GM21528 (cell line): ENCODE results near the gene MUC5B.

ENCODE experiments used
- ATAC-seq: cut with Tn5 transposase; IDR thresholded peaks from one replicate; pipeline ENCODE4 v1.9.1; 2021; ENCODE audit warnings: mild to moderate bottlenecking, moderate library complexity; ENCODE audit not compliant: unreplicated experiment, low FRiP score

Gene MUC5B

DNA sequence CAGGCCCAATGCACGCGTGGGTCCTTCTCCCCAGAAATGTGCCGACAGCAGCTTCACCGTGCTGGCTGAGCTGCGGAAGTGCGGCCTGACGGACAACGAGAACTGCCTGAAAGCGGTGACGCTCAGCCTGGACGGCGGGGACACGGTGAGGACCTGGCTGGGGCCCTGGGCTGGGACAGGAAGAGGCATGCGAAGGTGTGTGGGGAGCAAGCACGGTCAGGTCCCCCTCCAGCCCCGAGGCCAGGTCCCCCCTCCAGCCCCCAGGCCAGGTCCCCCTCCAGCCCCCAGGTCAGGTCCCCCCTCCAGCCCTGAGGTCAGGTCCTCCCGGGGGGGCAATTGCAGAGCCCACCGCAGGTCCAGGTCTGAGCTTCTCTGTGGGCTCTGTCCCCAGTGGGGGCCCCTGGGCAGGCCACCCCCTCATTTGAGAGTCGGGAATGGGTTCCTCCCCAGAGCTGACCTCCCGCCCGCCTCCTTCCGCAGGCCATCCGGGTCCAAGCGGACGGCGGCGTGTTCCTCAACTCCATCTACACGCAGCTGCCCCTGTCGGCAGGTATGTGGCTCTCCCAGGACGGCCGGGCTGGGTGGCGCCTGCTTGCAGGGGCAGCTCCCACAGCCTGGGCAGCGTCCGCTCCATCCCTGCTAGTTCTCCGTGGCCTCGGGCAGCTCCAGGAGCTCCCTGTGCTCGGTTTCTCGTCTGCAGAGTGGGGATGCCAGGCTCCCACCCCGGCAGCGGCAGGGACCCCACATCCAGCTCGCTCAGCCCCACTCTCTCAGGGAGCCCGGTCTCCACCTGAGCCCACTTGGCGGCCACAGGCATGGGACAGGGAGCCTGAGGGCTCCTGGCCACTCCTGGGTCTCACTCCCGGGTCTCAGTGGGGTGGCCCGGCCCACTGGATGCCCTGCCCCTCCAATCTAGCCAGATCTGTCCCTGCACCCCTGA, 7.9 kb downstream of the MUC5B start:
- no peak for ATAC-seq

DNA sequence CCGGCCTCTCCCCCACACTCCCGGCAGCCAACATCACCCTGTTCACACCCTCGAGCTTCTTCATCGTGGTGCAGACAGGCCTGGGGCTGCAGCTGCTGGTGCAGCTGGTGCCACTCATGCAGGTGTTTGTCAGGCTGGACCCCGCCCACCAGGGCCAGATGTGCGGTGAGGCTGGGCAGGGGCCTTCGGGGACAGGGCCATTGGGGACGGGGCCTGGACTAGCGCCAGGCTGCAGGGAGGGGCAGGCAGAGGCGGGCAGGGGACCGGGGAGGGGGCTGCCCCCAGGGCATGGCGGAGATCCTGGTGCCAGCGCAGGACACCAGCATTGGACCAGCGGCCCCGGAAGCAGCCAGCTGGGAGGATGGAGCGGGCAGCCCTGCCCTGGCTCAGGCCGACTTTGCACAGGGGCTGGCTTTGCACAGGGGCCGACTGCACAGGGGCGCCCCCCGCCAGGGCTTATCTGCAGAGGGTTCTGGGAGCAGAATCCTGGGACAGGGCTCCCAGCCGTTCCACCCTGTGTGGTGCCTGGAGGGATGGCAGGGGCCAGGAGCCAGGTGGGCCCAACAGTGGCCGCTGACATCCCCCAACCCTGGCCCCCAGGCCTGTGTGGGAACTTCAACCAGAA, 8.6 kb downstream of the MUC5B start:
- no peak for ATAC-seq

DNA sequence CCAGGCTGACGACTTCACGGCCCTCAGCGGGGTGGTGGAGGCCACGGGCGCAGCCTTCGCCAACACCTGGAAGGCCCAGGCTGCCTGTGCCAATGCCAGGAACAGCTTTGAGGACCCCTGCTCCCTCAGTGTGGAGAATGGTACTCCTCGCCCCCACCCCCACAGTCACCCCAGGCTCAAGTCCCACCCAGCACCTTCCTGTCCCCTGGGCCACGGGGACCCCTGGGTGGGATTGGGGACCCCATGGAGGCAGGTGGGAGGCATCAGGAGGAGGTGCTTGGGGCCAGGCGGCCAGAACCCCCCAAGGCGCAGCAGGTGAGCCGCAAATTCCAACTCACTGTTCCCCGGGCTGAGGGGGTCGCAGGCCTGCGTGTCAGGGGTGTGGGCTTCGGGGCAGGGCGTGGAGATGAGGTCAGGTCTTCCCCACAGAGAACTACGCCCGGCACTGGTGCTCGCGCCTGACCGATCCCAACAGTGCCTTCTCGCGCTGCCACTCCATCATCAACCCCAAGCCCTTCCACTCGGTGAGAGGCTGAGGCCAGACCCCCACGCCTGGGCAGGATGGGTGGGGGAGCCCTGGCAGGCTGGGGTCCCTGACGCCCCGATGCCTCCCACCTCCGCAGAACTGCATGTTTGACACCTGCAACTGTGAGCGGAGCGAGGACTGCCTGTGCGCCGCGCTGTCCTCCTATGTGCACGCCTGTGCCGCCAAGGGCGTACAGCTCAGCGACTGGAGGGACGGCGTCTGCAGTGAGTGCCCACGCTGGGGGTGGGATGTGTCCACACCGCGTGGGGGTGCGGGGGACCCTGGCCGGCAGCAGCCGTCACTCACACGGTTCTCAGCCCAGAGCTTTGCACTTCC, 9.4 kb downstream of the MUC5B start:
- no peak for ATAC-seq

DNA sequence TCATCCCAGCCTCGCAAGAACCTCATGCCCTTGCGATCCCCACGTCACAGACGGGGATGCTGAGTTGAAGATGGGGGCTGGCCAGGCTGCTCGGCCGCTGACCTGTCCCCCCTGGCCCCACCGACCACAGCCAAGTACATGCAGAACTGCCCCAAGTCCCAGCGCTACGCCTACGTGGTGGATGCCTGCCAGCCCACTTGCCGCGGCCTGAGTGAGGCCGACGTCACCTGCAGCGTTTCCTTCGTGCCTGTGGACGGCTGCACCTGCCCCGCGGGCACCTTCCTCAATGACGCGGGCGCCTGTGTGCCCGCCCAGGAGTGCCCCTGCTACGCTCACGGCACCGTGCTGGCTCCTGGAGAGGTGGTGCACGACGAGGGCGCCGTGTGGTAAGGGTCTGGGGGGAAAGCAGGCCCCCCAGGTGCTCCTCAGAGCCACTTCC, 10.0 kb downstream of the MUC5B start:
- no peak for ATAC-seq

DNA sequence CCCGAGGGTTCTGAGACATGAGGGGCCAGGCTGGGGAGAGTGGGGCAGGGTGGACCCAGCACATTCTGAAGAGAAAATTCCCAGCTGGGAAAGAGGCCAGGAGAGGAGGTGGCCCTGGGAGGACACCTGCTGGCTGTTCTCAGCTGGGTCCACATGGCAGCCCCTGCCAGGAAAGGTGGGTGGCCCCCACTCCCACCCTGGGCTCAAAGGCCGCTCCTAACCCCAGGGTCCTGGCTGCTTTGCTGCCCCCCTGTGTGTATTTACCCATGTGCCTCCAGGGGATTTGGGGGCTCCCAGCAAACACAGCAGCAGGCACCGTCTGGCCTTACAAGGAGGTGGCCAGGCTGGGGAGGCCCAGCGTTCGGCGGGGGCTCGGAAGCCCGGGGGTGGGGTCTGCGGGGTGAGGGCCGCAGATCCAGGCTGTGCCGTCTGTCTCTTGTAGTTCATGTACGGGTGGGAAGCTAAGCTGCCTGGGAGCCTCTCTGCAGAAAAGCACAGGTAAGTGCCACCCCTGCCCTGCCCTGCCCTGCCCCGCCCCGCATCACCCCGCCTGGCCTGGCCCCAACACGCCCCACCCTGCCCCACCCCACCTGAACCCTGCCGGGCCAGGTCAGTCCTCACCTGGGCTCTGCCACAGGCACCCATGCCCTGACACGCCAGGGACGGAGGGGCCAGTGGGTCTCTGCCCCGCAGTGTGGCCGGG, 10.6 kb downstream of the MUC5B start:
- ATAC-seq = no peak

DNA sequence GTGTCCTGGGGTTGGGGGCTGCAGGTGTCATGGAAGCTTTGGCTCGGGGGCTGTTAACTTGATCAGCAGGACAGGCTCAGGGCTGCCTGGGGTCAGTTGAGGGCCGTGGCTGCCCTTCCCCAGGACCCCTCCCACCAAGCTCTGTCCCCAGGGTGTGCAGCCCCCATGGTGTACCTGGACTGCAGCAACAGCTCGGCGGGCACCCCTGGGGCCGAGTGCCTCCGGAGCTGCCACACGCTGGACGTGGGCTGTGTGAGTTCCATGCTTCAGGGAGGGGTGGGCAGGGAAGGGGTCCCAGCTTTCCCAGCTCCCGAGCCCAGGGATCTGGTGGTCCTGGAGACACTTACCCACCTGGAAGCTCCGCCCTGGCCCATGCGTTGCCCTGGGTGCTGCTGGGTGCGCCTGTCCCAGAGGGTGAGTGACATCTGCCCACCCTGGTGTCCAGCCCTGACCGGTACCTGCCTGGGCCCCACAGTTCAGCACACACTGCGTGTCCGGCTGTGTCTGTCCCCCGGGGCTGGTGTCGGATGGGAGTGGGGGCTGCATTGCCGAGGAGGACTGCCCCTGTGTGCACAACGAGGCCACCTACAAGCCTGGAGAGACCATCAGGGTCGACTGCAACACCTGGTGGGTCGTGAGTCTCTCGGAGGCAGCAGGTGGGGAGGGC, 11.3 kb downstream of the MUC5B start:
- ATAC-seq = no peak

DNA sequence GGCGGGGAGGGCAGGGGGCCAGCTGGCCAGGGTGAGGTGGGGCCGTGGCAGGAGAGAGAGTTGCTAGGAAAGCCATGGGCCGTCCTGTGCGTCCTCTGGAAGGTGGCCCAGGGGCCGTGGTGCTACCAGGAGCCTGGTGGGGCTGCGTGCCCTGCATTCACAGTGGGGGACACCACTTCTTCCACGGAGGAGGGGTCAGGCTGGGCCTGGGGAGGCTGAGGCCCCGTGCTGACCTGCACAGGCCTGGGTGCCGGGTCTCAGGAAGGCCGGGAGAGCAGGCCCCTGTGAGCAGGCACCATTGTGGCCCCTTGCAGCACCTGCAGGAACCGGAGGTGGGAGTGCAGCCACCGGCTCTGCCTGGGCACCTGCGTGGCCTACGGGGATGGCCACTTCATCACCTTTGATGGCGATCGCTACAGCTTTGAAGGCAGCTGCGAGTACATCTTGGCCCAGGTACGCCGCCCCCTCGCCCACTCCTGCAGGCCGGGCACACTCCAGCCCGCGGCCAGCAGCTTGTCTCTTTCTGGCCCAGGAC, 12.0 kb downstream of the MUC5B start:
- ATAC-seq = no peak

DNA sequence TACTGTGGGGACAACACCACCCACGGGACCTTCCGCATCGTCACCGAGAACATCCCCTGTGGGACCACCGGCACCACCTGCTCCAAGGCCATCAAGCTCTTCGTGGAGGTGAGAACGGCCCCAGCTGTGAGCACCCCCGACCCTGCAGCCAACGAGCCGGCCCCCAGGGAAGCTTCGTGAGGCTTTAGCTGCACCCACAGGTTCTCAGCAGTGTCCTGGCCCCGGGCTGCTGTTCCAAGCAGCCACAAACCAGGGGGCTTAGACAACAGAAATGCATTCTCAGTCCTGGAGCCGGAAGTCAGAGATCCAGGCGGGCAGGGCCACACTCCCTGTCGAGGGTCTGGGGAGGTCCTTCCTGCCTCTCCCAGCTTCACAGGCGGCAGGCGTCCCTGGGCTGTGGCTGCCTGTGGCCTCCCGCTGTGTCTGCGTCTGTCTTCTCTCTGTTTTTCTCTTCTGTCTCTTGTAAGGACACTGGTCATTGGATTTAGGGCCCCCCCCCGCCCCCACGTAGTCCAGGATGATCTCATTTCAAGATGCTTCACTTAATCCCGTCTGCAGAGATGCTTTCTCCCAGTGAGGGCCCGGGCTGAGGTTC, 12.5 kb downstream of the MUC5B start:
- no peak for ATAC-seq

DNA sequence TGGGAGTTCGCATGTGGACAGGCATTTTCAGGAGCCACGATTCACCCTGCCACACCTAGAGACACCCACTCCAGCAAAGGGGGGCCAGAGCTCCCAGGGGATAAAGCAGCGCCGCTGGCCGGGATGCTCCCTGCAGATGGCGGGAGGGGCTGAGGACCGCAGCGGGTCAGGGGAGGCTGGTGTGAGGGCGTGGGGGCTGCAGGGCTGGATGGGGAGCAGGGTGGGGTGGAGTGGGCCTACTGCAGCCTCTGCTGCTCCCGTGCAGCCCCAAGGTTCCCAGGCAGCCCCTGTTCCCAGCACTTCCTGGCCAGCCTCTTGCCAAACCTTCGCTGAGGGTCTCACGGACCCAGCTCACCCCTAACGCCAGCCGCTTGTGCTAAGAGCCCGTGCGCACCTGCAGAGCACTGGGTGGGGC, 13.0 kb downstream of the MUC5B start:
- ATAC-seq = no peak

DNA sequence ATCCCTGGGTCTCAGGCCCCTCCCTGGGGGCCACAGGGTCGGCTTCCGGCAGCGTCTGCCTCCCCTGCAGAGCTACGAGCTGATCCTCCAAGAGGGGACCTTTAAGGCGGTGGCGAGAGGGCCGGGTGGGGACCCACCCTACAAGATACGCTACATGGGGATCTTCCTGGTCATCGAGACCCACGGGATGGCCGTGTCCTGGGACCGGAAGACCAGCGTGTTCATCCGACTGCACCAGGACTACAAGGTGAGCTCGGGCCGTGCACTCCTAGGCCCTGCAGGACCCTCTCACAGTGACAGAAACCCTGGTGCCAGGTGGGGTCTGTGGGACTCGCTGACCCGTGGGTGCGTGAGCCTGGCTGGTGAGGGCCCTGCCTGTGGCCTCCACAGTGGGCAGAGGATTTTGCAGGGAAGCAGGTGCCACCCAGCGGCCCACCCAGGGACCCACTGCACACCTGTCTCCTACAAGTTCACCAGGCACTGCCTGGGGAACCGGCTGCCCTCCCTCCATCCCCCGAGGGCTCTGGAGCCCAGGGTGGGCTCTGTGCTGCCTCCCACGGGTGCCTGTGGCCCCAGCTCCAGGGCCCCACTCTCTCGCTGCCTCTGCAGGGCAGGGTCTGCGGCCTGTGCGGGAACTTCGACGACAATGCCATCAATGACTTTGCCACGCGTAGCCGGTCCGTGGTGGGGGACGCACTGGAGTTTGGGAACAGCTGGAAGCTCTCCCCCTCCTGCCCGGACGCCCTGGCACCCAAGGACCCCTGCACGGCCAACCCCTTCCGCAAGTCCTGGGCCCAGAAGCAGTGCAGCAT, 13.7 kb downstream of the MUC5B start:
- no peak for ATAC-seq

DNA sequence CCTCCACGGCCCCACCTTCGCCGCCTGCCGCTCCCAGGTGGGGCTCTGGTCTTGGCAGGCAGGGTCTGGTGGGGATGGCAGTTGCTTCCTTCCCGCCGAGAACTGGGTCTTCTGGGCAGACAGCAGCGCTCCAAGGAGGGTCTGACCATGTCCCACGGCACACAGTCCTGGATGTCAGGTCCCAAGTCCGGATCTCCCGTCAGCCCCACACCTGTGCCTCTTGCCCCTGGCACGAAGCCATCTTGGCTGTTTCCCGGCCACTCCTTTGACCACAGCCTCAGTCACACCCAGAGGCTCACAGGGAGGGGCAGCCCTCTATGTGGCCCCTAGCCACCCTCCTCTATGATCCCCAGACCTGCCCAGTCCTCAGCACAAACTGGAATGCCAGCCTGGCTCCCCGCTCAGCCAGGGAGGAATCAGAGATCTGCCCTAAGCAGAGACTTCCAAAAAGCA, 14.3 kb downstream of the MUC5B start:
- no peak for ATAC-seq

DNA sequence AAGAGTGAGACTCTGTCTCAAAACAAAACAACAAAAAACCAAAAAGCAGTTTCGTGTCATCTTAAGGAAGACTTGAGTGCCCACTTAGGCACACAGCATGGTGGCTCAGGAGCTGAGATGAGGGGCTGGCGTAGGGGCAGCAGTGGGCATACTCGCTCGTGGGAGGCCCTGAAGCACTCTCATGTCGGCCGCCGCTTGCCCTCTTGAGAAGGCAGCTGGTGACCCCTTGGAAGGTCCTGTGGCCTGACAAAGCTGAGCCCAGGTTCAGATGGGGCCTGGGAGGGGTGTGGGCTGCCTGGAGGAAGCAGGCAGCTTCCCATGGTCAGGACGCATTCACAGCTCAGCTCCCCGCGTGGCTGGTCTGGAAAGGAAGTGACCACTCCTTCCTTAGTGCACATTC, 15.0 kb downstream of the MUC5B start:
- no peak for ATAC-seq

DNA sequence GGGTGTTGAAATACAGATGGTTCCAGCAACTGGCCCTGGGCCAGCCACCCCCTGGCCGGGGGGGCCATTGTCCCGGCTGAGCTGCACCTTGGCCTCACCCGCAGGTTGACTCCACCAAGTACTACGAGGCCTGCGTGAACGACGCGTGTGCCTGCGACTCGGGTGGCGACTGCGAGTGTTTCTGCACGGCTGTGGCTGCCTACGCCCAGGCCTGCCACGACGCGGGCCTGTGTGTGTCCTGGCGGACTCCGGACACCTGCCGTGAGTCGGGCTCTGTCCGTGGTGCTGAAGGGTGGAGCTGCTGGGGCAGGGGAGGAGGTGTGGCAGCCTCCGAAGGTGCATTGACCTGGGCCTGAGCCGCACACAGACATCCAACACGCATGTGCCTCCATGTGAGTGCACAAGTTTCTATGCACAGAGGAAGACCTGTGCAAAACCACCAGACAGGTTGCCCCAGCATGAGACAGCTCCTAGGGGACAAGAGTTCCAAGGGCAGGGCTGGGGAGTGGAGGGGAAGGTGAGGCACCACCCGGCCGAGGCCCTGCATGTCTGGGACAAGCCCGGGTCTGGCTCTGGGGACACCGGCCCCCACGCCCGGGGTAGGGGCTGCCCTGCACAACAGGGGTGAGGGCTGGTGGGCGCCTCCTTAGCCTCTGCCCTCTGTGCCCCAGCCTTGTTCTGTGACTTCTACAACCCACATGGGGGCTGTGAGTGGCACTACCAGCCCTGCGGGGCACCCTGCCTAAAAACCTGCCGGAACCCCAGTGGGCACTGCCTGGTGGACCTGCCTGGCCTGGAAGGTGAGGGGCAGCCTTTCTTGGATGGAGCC, 16.1 kb downstream of the MUC5B start:
- no peak for ATAC-seq

DNA sequence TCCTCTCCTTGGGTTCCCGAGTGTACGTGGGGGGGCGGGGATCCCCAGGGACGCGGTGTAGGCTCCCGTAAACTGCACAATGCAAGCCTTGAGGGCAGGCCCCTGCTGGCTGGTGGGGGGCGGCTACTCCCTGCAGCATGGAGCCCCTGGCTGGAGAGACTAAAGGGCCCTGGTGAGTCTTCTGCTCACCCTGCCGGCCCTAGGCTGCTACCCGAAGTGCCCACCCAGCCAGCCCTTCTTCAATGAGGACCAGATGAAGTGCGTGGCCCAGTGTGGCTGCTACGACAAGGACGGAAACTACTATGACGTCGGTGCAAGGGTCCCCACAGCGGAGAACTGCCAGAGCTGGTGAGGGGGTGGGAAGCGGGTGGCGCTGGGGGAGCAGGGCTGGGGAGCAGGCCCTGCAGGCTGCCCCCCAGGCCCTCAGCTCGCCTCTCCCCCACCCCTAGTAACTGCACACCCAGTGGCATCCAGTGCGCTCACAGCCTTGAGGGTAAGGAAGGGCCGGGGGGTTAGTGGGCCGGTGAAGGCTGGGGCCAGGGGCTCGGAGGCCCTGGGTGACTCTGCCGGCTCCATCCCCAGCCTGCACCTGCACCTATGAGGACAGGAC, 16.8 kb downstream of the MUC5B start:
- no peak for ATAC-seq

DNA sequence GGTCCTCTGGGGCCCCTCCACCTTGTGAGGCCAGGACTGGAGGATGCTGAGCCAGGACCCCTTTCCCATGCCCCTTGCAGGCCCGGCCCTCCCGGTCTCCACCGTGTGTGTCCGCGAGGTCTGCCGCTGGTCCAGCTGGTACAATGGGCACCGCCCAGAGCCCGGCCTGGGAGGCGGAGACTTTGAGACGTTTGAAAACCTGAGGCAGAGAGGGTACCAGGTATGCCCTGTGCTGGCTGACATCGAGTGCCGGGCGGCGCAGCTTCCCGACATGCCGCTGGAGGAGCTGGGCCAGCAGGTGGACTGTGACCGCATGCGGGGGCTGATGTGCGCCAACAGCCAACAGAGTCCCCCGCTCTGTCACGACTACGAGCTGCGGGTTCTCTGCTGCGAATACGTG, 17.9 kb downstream of the MUC5B start:
- ATAC-seq = no peak

DNA sequence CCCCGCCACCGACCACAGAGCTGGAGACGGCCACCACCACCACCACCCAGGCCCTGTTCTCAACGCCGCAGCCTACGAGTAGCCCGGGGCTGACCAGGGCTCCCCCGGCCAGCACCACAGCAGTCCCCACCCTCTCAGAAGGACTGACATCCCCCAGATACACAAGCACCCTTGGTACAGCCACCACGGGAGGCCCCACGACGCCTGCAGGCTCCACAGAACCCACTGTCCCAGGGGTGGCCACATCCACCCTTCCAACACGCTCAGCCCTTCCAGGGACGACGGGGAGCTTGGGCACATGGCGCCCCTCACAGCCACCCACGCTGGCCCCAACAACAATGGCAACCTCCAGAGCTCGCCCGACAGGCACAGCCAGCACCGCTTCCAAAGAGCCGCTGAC, 18.8 kb downstream of the MUC5B start:
- ATAC-seq = no peak

DNA sequence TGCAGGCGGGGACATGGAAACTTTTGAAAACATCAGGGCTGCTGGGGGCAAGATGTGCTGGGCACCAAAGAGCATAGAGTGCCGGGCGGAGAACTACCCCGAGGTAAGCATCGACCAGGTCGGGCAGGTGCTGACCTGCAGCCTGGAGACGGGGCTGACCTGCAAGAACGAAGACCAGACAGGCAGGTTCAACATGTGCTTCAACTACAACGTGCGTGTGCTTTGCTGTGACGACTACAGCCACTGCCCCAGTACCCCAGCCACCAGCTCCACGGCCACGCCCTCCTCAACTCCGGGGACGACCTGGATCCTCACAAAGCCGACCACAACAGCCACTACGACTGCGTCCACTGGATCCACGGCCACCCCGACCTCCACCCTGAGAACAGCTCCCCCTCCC, 19.4 kb downstream of the MUC5B start:
- no peak for ATAC-seq
